Esophagus muscularis mucosa (tissue), 3 donors: ENCODE data around the gene AKT1.

Source experiments
- CTCF ChIP-seq, 3 experiments: fragments of 200-600 bp in 2 of 3; fragments of 450-650 bp in 1 of 3; sonication (generic) in 2 of 3; IDR thresholded peaks; one replicate each; pipeline ENCODE4 v1.5.1; 2017 to 2019; ENCODE audit warnings: antibody characterized with exemption in 3 of 3, mild to moderate bottlenecking in 2 of 3, moderate library complexity in 1 of 3
- POLR2A ChIP-seq: fragments of 450-650 bp; IDR thresholded peaks from one replicate; pipeline ENCODE4 v1.6.1; 2017; ENCODE audit warnings: antibody characterized with exemption, moderate library complexity, mild to moderate bottlenecking, low read depth

DNA sequence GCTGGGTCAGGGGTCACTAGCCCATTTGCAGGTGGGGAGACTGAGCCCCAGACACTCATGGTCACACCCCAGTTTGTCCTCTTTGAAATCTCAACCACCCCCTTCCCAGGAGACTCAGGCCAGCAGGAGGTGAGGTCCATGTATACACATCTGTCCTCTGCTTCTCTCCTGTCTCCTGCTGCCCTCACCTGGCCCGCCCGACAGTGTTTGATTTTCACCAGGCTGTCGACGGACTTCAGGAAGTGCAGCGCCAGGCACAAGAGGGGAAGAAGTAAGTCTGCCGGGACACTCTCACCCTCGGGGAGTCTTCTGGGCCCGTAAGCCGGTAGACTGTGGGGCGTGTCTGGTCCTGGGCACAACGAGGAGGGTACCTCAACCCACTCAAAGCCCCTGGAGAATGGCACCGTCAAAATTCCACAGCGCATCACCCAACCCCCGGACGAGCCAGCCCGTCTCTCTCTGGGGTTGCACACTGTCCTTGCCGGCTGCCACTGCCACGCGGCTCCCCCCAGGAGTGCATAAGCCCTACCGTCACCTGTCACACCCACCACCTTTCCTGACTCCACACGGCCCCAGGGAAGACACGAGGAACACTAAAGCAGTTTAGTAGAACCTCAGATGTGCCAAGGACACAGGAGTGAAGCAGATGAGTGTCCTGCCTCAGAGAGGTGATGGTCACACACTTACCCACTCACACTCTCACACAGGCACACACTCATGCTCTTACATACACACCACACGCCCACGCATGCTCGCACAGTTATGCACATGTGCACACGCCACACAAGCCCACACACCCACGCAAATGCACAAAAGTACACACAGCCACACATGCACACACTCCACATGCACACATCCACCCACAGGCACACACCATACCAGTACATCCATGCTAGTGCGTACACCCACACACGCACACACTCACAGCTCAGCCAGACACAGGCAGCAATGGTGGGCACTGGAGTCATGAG lies 55.7 kb downstream of the AKT1 start:
- no peak for TF ChIP-seq POLR2A
- TF ChIP-seq CTCF (IDR thresholded peaks at IDR 0.05) = no peak
